NB4 (cell line): Measurements from ENCODE around the gene ZPLD1.

ENCODE experiments used
- CTCF ChIP-seq: IDR thresholded peaks from one replicate; pipeline ENCODE4 v1.5.1; 2012; ENCODE audit warnings: low read depth, low read length
- POLR2A ChIP-seq: IDR thresholded peaks from 2 replicates; pipeline ENCODE4 v1.6.1; 2011; ENCODE audit warnings: mild to moderate bottlenecking; ENCODE audit not compliant: insufficient read length; ENCODE audit errors: extremely low read depth

- TF ChIP-seq POLR2A (no peak), CTCF (no peak)
These were observed 43.3 kb upstream of the ZPLD1 start for GRCh38 chr3:102391491-102391890.
